Right renal pelvis (tissue), 4 donors: ENCODE results near the gene TMEM247. TPM values are rescaled to one million over a fixed set of nuclear protein-coding genes. Genes with fewer than 3 reads are reported as not detected.

ENCODE experiments used
- DNase-seq, 4 donors: peaks; one replicate each; pipeline ENCODE4 v3.0.0-alpha.2; 2013; ENCODE audit warnings: low read depth in 4 of 4, low spot score in 3 of 4, missing footprints in 1 of 4
- polyA plus RNA-seq, 4 donors: library from polyadenylated mRNA; unstranded; fragments of 120-200 nt; gene quantifications; one replicate each; pipeline ENCODE4 v1.2.1, GENCODE V29; 2013; ENCODE audit not compliant: insufficient read length in 4 of 4

Gene TMEM247
- not detected for polyA plus RNA-seq

- DNase-seq = no peak
Observed at GRCh38 chr2:46479265-46479664, at the start of gene TMEM247. Gene TMEM247, plus strand, starts transcription at chr2:46479565.

- no peak for DNase-seq
Observed at GRCh38 chr2:46430413-46430812, 49.0 kb upstream of the TMEM247 start.

- DNase-seq = no peak
Observed at GRCh38 chr2:46430992-46431391, 48.4 kb upstream of the TMEM247 start.

GRCh38 chr2:46431481-46432235 lies 47.7 kb upstream of the TMEM247 start:
- DNase-seq = no peak

- DNase-seq = no peak
Observed at GRCh38 chr2:46434851-46435273, 44.5 kb upstream of the TMEM247 start.

- no peak for DNase-seq
Observed at GRCh38 chr2:46435353-46435752, 44.0 kb upstream of the TMEM247 start.

- DNase-seq = no peak
Observed at GRCh38 chr2:46435796-46436360, 43.5 kb upstream of the TMEM247 start.

- DNase-seq = no peak
Observed at GRCh38 chr2:46436800-46437199, 42.6 kb upstream of the TMEM247 start.

GRCh38 chr2:46438102-46438501 lies 41.3 kb upstream of the TMEM247 start:
- DNase-seq = no peak

- no peak for DNase-seq
Observed at GRCh38 chr2:46438794-46439193, 40.6 kb upstream of the TMEM247 start.

- DNase-seq = no peak
Observed at GRCh38 chr2:46439582-46439981, 39.8 kb upstream of the TMEM247 start.

GRCh38 chr2:46441838-46442712 lies 37.3 kb upstream of the TMEM247 start:
- no peak for DNase-seq

- DNase-seq = no peak
Observed at GRCh38 chr2:46444732-46445131, 34.6 kb upstream of the TMEM247 start.

- no peak for DNase-seq
Observed at GRCh38 chr2:46445556-46445955, 33.8 kb upstream of the TMEM247 start.

GRCh38 chr2:46446871-46447568 lies 32.3 kb upstream of the TMEM247 start:
- no peak for DNase-seq

GRCh38 chr2:46447649-46448048 lies 31.7 kb upstream of the TMEM247 start:
- DNase-seq = no peak

GRCh38 chr2:46448111-46448510 lies 31.3 kb upstream of the TMEM247 start:
- no peak for DNase-seq

- no peak for DNase-seq
Observed at GRCh38 chr2:46448641-46449040, 30.7 kb upstream of the TMEM247 start.

GRCh38 chr2:46449700-46450099 lies 29.7 kb upstream of the TMEM247 start:
- DNase-seq = no peak

- no peak for DNase-seq
Observed at GRCh38 chr2:46451131-46451711, 28.1 kb upstream of the TMEM247 start.
